ENCODE results near the gene KCNQ1. TPM values are rescaled to one million over a fixed set of nuclear protein-coding genes. Genes with fewer than 3 reads are reported as not detected.

The KCNQ1 gene
- total and polyA plus RNA-seq, 2 donors (not counting 1 experiment from before 2014, with no cell fraction given) = not detected

DNA sequence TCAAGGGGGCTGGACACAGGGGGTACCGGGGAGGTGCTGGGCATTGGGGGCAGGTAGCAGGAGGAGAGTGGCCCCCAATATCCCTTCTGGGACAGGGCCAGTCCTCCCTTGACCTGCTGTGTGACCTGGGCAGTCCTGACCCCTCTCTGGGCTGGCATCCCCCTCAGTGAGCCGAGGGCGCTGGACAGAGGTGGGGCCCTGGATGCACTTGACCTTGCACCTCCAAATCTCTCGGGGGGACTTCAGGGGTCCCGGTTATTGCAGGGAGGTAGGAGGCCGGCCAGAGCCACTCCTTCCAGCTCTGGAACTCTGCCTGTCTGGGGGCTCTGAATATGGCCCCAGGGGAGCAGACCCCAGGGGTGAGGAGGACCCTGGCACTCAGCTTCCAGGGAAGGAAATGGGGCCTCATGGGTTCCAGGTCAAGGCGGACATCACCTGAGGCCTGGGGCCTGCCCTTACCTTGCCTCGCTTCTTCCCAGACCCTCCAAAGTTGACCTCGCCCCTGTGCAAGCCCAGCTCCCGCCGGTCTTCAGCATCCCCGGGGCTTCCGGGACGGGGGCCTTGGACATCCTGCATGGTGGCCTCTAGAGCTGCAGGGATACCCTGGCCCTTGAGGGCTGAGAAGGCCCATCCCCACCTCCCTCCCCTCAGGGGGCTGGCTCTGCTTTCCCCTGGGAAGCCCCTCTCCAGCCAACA, 22.2 kb upstream of the KCNQ1 start:
- Histone ChIP-seq H3K27me3 (ENCODE audit: control insufficient read depth, insufficient read depth, low read length) (no peaks in the 10 kb centered on the region), H3K4me1 (ENCODE audit: control insufficient read depth, extremely low read depth, insufficient read depth, low read length) (no peaks in the 10 kb centered on the region), H3K4me2 (ENCODE audit: extremely low read depth, insufficient read depth, low read length) (no peak overlapping the region), H3K79me2 (ENCODE audit: control insufficient read depth, insufficient read depth, low read length) (no peaks in the 10 kb centered on the region), H3K9ac (ENCODE audit: insufficient read depth, low read length) (no peak overlapping the region), H2AFZ (ENCODE audit: low read length) (no peak overlapping the region), H3K36me3 (ENCODE audit: control insufficient read depth, insufficient read depth, low read length) (no peaks in the 10 kb centered on the region), H3K27ac (ENCODE audit: insufficient read depth, low read length) (no peak overlapping the region), H4K20me1 (ENCODE audit: control insufficient read depth, extremely low read depth, insufficient read depth, low read length) (no peaks in the 10 kb centered on the region), H3K4me3 (replicated peaks in 1 of 4; ENCODE audit: control extremely low read depth in 1 of 4, insufficient read depth in 1 of 4, low read depth in 3 of 4, low read length in 4 of 4) (no peak overlapping the region), H3K9me3 (ENCODE audit: control insufficient read depth, insufficient read depth, low read depth, low read length) (no peaks in the 10 kb centered on the region)
- DNase-seq (ENCODE audit: low read depth in 2 of 2) = no peak
- TF ChIP-seq, protein P1, sequence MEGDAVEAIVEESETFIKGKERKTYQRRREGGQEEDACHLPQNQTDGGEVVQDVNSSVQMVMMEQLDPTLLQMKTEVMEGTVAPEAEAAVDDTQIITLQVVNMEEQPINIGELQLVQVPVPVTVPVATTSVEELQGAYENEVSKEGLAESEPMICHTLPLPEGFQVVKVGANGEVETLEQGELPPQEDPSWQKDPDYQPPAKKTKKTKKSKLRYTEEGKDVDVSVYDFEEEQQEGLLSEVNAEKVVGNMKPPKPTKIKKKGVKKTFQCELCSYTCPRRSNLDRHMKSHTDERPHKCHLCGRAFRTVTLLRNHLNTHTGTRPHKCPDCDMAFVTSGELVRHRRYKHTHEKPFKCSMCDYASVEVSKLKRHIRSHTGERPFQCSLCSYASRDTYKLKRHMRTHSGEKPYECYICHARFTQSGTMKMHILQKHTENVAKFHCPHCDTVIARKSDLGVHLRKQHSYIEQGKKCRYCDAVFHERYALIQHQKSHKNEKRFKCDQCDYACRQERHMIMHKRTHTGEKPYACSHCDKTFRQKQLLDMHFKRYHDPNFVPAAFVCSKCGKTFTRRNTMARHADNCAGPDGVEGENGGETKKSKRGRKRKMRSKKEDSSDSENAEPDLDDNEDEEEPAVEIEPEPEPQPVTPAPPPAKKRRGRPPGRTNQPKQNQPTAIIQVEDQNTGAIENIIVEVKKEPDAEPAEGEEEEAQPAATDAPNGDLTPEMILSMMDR (conservative IDR thresholded peaks at IDR 0.05 in 1 of 2, IDR thresholded peaks at IDR 0.05 in 1 of 2; ENCODE audit: low read depth in 1 of 2, low read length in 2 of 2) = no peak
- no peak for TF ChIP-seq EZH2 (IDR thresholded peaks at IDR 0.05; ENCODE audit: low read length, missing control alignments)

DNA sequence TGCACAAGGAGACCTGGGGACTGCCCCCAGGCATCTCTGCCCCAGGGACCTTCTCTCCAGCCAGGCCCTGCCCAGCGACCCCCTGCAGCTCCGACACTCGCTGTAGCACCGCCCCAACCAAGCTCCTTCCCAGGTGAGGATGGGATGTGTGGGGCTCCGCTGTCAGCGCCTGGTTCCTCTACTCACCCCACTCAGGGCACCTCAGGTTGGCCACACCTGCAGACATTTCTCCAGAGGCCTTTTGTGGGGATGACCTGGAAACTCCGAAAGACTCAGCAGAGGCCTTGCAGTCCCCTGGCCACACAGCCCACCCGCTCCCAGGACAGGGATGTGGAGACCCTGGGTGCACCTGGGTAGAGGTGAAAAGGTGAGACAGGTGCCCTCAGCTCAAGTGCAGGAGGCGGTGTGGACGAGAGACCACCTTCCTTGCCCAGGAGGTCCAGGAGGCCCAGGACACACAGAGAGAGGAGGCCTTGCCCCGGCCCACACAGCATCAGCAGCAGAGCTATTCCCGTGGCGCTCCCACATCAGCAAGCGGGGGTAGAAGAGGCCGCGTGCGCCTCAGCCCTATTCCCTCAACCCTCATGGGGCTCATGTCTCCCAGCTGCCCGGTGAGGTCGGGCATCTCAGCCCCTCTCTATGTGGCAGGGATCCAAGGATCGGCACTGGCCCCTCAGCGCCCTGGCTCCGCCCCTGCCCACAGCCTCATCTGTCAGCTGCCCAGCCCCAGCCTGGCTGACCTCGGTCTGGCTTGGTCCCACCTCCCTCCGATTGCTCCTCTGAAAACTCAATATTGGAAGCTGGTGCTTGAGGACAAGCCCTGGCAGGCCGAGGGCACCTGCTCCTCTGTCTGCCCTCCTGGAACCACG, 21.4 kb upstream of the KCNQ1 start:
- no peaks in the 10 kb centered on the region for H3K36me3 ChIP-seq (ENCODE audit: control insufficient read depth, insufficient read depth, low read length)
- H3K27me3 ChIP-seq (ENCODE audit: control insufficient read depth, insufficient read depth, low read length) = no peaks in the 10 kb centered on the region
- no peaks in the 10 kb centered on the region for H3K9me3 ChIP-seq (ENCODE audit: control insufficient read depth, insufficient read depth, low read depth, low read length)
- H3K27ac ChIP-seq (ENCODE audit: insufficient read depth, low read length) = no peak overlapping the region
- no peaks in the 10 kb centered on the region for H3K4me1 ChIP-seq (ENCODE audit: control insufficient read depth, extremely low read depth, insufficient read depth, low read length)
- no peak overlapping the region for H3K9ac ChIP-seq (ENCODE audit: insufficient read depth, low read length)
- no peaks in the 10 kb centered on the region for H4K20me1 ChIP-seq (ENCODE audit: control insufficient read depth, extremely low read depth, insufficient read depth, low read length)
- H2AFZ ChIP-seq (ENCODE audit: low read length) = no peak overlapping the region
- H3K79me2 ChIP-seq (ENCODE audit: control insufficient read depth, insufficient read depth, low read length) = no peaks in the 10 kb centered on the region
- no peak overlapping the region for H3K4me3 ChIP-seq (replicated peaks in 1 of 4; ENCODE audit: control extremely low read depth in 1 of 4, insufficient read depth in 1 of 4, low read depth in 3 of 4, low read length in 4 of 4)
- no peak overlapping the region for H3K4me2 ChIP-seq (ENCODE audit: extremely low read depth, insufficient read depth, low read length)
- TF ChIP-seq, protein P1 (conservative IDR thresholded peaks at IDR 0.05 in 1 of 2, IDR thresholded peaks at IDR 0.05 in 1 of 2; ENCODE audit: low read depth in 1 of 2, low read length in 2 of 2) = no peak
- TF ChIP-seq EZH2 (IDR thresholded peaks at IDR 0.05; ENCODE audit: low read length, missing control alignments) = no peak
- no peak for DNase-seq (ENCODE audit: low read depth in 2 of 2)

DNA sequence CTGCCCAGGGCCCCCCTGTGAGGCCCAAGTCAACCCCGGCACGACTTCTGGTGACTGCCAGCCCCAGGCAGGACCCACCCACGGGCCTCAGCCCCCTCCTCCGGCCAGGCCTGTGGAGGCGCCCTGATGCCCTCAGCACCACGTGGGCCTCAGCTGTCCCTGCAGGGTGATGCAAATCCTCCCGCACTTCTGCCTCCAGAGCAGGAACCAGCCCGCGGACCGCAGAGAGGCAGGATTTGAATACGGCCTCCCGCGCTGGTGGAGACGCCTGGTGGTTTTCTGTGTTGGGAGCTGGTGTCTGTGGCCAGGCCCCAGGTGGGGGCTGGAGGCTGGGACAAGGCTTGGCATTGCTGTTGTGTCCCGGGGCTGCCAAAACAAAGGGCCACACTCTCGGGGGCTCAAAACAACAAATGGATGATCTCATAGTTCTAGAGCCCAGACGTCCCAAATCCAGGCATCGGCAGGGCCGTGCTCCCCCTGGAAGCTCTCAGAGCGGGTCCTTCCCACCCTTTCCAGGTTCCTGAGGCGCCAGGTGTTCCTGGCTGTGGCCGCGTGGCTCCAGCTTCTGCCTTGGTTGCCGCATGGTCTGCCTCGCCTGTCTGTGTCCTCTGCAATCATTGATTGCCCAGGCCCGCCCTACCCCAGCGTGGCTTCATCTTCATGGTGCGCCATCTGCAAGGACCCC, 19.9 kb upstream of the KCNQ1 start:
- no peak overlapping the region for H3K9ac ChIP-seq (ENCODE audit: insufficient read depth, low read length)
- no peak for DNase-seq (ENCODE audit: low read depth in 2 of 2)
- H3K27me3 ChIP-seq (ENCODE audit: control insufficient read depth, insufficient read depth, low read length) = no peaks in the 10 kb centered on the region
- TF ChIP-seq EZH2 (IDR thresholded peaks at IDR 0.05; ENCODE audit: low read length, missing control alignments) = no peak
- TF ChIP-seq, protein P1 (conservative IDR thresholded peaks at IDR 0.05 in 1 of 2, IDR thresholded peaks at IDR 0.05 in 1 of 2; ENCODE audit: low read depth in 1 of 2, low read length in 2 of 2) = no peak
- no peak overlapping the region for H3K4me2 ChIP-seq (ENCODE audit: extremely low read depth, insufficient read depth, low read length)
- no peak overlapping the region for H3K27ac ChIP-seq (ENCODE audit: insufficient read depth, low read length)
- H3K9me3 ChIP-seq (ENCODE audit: control insufficient read depth, insufficient read depth, low read depth, low read length) = no peaks in the 10 kb centered on the region
- H3K36me3 ChIP-seq (ENCODE audit: control insufficient read depth, insufficient read depth, low read length) = no peaks in the 10 kb centered on the region
- no peaks in the 10 kb centered on the region for H3K4me1 ChIP-seq (ENCODE audit: control insufficient read depth, extremely low read depth, insufficient read depth, low read length)
- H4K20me1 ChIP-seq (ENCODE audit: control insufficient read depth, extremely low read depth, insufficient read depth, low read length) = no peaks in the 10 kb centered on the region
- H3K79me2 ChIP-seq (ENCODE audit: control insufficient read depth, insufficient read depth, low read length) = no peaks in the 10 kb centered on the region
- no peak overlapping the region for H2AFZ ChIP-seq (ENCODE audit: low read length)
- no peak overlapping the region for H3K4me3 ChIP-seq (replicated peaks in 1 of 4; ENCODE audit: control extremely low read depth in 1 of 4, insufficient read depth in 1 of 4, low read depth in 3 of 4, low read length in 4 of 4)

All from fibroblast of lung (primary cell).